GM18873 (cell line): ENCODE data around the gene METTL22.

Source experiments
- ATAC-seq: cut with Tn5 transposase; IDR thresholded peaks from one replicate; pipeline ENCODE4 v1.9.1; 2021; ENCODE audit warnings: mild to moderate bottlenecking, moderate library complexity, moderate number of reproducible peaks; ENCODE audit not compliant: unreplicated experiment, low FRiP score

The METTL22 gene, protein sequence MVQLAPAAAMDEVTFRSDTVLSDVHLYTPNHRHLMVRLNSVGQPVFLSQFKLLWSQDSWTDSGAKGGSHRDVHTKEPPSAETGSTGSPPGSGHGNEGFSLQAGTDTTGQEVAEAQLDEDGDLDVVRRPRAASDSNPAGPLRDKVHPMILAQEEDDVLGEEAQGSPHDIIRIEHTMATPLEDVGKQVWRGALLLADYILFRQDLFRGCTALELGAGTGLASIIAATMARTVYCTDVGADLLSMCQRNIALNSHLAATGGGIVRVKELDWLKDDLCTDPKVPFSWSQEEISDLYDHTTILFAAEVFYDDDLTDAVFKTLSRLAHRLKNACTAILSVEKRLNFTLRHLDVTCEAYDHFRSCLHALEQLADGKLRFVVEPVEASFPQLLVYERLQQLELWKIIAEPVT

DNA sequence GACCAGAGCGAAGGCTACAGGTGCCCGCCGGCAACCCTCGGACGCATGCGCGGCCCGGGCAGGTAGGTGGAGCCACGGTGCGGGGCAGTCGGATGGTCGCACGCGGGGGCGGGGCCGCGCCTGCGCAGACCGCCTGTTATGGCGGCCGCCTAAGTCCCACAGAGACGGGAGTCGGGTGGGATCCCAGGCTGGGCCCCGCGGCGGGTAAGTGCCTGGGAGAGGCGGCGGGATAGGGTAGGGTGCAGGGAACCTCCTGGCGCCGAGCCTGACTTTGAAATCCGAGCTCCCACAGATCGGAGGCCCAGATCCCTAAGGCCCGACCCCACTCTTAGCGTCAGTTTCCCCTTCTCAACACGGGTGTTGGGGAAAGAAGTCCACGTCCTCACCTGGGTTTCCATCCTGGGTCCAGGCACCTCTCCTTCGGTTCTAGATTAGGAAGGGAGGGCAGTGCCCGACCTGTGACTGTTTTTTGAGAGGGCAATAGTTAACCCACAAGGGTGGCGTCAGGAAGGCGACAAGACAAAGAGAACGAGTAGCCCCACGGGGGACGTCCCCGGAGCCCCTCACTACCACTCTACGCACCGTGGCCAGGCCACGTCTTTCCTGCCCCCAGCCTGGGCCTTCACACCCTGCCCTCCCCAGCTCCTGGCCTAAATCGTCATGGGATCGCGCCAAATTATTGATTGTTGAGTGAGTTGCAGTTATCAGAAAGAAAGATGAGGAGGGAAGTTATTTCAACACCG is at the start of gene METTL22:
TSS of gene METTL22 (plus strand) at position 127 of the 743 bp plus-strand sequence. CDS start 3,968 bp downstream, outside the sequence.
- peak; percentile 57 for ATAC-seq

DNA sequence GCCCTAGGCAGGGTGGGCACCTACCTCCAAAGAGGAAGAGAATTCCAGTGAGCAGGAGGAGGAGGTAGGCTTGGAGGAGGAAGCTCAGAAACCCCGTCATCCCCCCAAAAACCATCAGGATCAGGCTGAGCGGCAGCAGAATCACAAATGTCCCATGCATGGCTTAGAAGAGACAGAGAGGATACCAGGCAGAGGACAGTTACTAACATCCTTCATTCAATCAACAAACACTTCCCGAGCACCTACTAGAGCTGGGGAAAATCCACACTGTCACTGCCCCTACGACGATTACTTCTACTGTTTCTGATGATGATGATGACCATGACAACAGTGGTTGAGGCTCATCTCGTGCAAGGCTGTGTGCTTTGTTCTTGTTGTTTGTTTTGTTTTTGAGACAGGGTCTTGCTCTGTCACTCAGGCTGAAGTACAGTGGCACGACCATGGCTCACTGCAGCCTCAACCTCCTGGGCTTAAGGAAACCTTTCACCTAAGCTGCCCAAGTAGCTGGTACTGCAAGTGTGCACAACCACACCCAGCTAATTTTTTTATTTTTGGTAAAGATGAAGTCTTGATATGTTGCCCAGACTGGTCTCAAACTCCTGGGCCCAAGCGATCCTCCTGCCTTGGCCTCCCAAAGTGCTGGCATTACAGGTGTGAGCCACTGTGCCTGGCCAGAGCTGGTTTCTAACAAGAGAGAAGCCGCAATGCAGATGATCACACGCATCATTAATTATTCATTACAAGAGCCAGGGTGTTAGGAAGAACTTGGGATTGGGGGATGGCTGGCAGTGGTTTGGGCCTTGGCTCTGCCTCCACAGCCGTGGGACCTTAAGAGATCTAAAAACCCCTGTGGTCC is 49.2 kb upstream of the METTL22 start:
- ATAC-seq: no peak

DNA sequence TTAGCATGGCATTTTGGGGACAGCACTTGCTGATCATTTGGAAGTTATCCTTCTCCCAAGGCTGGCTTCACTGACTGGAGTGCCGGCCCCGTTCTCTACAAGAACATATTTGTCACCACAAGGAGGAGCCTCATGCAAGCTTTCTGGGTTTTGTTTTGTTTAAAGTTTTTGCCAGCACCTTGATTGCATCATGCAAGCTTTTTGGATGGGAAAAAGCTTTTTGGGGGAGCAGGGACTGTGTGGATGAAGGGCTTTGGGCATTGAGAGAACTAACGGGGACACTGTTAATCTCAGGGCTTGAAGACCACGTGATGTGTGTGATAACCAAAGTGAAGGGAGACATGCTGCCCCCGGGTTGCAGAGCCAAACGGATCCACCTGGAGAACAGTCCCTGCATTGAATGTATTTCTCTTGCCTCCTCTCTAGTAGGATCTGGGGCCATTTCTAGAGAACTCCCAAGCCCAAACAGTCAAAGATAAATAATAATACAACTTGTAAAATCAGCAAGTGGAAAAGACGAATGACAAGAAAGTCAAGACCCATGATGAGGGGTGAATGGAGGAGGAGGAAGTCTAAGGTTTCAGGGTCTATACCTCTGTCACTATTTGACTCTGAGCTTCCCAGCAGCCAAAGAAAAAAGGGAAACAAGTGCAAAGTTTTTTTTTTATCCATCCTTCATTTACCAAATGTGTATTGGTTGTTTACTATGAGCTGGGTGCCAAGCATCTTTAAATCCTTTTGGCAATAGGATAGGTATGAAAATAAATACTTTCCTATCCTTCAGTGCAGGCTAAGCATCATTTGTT is 48.4 kb upstream of the METTL22 start:
- ATAC-seq: no peak

DNA sequence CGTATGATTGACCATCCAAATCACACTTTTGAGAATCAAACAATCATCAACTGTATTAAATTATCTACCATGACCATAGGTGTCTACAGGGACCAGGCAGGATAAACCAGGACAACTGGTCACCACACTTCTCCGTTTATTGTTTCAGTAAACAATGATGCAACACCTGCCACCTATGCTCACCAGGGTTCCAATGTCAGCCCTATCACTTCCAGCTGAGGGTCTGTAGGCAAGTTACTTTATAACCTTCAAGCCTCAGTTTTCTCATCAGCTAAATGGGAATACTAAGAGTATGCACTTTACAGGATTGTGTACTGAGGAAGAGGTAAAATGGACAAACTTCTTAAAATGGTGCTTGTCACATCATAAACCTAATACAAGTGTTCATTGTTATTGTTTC is 46.1 kb upstream of the METTL22 start:
- ATAC-seq: no peak

DNA sequence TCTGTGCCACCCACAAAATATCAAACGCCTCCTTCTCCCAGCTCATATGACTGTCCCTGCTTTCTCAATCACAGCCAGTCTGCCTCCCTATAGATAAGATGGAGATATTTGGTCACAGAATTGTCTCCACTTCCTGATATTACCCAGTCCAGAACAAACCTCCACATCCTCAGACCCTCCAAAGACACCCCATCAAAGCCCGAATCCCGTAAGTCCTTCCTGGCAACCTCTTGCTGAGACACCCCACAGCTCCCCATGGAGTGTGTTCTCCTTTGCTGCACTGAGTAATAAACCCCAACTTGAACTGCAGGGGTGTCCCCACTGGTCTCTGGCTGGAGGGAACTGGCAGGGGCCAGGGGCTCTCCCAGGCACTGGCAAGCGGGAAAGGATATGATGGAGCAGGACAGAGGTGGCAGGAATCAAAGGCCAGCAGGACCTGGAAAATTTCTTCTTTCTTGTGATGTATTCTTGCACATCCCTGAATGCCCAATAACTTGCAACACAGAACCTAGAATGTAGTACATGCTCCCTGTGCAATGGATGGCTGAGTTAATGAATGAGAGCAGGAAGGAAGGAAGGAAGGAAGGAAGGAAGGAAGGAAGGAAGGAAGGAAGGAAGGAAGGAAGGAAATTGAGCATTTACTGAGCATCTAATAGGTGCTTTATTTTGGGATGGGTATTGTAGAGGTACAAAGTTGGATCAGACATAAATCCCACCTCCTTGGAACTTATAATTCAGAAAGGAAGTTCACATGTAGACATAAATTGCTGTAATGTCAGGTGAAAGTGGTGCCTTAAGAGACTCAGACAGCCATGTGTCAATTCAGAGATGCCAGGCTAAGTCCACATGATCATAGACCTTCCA is 45.1 kb upstream of the METTL22 start:
- no peak for ATAC-seq

DNA sequence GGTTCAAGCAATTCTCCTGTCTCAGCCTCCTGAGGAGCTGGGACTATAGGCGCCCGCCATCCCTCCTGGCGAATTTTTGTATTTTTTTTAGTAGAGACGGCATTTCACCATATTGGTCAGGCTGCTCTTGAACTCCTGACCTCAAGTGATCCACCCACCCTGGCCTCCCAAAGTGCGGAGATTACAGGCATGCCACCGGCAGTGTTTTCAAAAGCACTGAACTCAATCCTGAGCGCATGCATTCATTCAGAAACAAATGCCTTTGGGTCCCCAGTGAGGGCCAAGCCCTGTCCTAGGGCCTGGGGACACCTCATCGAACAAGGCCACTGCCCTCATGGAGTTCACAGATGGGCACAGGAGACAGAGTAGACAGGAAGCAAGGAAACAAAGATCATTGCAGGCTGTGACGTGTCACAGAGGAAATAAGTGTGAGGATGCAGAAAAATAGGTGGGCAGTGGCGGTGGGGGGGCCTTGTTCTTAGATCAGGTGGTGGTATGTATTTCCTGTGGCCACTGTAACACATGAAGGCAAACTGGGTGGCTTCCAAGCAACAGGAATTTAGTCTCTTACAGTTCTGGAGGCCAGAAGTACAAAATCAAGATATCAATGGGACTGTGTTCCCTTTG is 43.7 kb upstream of the METTL22 start:
- no peak for ATAC-seq

DNA sequence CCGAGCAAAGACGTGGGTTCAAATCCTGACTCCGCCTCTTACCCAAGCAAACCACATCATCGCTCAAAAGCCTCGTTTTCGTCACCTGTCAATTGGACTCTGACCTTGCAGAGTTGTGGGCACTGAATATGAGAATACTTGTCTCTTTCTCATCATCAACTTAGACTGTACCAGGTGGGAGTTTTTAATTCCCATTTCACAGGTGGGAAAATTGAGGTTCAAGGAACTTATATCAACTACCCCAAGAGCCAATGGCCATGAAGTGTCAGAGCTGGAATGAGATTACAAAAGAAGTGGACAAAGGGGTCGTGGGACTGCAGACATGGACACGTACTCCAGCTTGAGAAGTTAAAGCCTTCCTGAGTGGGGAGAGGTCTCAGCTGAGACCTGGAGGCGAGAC is 41.9 kb upstream of the METTL22 start:
- ATAC-seq: no peak

DNA sequence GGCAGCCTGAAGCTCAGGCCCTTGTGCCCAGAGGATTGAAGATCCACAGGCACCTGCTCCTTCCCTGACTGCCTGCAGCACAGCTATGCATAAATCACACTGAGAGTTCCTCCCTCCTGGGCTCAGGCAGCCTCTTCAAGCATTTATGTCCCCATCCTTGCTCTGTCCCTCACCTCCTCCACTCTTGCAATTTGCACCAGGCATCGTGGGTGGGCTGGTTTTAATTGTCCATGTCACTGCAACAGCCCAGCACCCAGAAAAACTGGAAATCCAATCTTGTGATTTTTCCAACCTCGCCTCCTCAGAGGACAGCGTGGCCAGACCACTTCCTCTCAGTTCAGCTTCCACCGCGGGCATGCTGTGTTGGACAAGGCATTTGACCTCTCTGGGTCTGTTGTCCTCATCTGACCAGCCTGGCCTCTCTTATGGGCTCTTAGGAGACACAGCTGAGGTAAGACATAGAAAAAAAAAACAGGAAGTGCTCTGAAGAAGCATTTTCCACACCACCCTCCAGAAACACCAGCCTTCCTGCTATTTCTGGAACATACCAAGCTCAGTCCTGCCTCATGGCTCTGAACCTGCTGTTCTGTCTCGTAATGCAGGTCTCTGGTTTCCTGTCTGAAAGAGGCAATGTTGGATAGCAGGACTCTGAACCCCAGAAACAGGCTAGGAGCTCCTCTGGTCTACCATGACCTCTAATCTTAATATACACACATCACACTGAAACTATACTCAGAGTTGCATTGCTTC is 39.5 kb upstream of the METTL22 start:
- no peak for ATAC-seq

DNA sequence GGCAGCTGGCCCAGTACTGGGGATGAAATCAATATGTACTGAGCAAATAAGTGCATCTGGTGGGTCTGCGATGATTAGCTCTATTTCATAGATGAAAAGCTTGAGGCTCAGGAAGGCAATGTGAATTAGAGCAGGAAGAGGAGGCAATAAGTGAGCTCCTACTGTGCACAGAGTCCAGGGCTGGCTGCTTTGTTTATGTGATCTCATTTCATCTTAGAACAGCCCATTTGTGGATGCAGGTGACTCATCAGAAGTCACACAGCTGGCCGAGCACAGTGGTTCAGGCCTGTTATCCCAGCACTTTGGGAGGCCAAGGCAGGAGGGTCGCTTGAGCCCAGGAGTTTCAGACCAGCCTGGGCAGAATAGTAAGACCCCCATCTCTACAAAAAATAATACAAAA is 38.3 kb upstream of the METTL22 start:
- no peak for ATAC-seq

DNA sequence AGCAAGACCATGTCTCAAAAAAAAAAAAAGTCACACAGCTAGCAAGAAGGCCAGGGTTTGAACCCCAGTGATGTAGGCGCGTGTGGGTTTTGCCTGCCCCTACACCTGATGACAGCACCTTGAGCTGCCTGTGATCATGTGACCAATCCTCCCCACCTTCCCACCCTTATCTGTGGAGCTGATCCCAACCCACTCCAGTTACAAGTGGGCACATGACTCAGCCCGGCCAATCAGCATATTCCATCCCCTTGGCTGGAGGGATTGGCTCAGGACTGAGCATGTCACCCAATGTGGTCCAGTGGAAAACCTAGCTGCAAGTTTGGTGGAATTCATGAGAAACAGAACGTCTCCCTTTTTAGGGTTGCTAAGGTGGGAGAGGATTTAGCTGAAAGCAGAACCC is 37.8 kb upstream of the METTL22 start:
- no peak for ATAC-seq

DNA sequence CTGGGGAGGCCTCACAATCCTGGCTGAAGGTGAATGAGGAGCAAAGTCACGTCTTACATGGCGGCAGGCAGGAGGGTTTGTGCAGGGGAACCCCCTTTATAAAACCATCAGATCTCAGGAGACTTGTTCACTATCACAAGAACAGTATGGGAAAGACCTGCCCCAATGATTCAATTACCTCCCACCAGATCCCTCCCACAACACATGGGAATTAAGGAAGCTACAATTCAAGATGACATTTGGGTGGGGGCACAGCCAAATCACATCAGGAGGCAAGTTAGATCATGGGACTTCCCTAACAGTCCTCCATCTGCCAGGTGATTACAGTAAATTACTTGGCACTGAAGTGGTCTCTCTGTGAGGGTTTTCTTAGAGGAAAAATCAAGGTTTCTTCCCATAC is 36.5 kb upstream of the METTL22 start:
- no peak for ATAC-seq

DNA sequence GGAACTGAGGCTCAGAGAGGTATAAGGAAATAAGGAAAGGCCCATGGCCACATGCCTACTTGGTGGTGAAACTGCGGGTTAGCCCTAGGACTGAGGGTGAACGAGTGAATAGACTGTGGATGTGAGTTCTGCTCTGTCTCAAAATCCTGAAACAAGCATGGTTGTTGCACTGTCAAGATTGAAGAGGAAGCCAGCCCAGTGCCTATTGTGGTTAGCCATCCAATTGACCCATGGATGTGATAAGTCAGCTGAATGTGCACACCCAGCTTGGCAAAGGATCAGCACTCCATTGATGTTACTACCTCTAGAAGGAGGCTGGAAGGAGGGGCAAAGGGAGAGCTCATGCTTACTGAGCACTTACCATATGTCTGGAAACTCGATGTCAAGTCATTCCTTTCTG is 35.6 kb upstream of the METTL22 start:
- ATAC-seq: no peak

DNA sequence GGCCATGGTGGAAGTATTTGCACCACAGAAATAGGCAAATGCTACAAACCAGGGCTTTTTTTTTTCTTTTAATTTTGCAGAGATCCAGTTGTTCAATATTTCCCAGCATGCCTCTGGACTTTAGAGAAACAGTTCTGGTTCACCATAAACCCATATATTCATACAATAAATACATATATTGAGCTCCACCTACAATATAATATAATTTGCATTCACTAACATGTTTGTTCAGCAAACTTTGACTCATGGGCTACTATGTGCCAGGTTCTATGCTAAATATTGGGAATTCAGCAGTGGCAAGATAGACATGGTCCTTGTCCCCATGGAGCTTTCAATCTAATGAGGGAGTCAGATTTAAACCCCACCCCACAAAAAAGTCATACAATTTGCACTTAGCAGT is 34.4 kb upstream of the METTL22 start:
- ATAC-seq: no peak

DNA sequence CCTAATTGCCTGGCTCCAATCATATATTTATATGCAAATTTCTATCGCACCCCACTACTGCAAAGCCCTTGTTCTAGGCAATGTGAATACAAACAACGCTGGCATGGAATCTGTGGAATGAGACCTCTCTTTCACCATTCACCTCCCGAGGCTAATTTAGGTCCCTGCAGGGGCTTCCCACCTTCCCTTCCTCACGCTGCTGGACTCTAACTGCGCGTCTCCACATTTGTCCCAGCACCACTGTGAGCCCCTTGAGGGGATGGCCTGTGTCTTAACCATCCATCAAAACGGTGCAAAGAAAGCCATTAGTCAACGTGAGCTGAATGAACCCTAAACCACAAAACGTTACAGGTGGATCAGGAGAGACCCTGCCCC is 32.8 kb upstream of the METTL22 start:
- ATAC-seq: no peak

DNA sequence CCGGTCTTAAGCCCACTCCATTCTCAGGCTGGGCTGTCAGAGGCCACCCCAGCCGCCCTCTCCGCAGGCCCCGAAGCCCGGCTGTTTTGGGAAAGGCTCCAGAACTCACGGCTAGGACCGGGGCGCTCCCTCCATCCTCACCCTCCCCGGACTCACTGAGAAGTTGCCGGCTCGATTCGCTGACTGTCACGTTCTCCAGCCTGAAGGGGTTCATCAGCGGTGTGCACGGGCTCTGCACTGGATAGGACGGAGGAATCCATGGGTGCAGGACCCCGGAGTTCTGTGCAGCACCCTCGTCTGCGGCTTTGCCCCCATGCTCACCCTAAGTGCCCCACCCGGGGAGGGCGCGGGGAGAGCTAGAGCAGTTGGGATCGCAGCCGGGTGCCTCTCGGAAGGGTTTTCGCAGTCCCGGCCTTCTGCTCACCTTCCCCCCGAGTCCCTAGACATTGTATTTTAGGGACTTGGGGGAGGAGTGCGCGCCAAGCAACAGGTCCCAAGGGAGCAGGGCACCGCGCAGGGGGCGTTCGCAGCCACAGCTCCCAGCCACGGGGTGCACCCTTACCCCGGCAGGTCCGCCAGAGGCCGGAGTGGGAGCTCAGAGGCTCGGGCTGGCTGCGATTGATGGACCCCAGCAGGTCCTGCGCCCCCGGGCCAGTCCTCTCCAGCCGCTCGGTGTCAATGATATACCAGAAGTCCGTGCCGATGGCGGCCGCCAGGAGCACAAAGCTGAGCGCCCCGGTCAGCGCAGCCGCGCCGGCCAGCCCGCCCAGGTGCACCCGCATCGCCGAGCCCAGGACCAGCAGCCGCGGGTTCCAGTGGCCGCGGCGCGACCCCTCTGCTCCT is 32.2 kb upstream of the METTL22 start:
- ATAC-seq: no peak

DNA sequence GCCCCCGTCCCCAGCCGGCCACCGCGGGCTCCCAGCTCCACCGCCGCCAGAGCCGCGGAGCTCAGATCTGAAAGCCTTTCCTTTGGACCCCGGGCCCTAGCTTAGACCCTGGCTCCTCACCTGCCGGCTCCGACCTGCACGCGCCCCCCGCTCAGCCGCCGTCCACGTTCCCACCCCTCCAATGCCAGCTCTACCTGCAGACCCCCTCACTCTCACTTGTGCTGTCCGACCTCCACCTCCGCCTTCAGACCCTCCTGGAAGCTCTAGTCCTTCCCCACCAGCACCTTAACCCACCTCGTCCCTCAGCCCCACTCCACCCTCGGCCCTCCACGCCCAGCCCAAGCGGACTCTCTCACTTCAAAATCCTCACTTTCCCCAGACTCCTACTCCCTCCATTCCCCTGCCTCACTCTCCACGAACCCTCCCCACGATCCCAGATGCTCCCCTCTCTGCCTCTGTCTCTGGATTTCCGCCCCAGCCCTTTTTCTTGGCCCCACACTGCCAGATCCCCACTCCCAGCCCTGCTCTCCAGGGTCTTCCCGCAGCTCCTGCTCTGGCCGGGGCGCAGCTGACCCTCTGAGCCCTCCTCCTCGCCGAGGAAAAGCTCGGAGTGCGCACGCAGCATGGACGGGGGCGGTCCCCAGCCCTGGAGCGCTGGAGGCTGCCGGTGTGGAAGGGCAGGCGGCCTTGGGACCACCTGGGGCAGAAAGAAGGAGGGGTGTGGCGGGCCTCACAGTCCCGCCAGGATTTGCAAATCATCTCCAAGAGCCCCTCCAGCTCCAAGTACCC is 31.4 kb upstream of the METTL22 start, which contains the start of gene TMEM114:
TSS of gene TMEM114 (minus strand) at position 612 of the 789 bp plus-strand sequence. CDS start 673 bp downstream, outside the sequence.
- ATAC-seq: no peak
